SU-DHL-6 (cell line): ENCODE results near the gene KLRC3.

ENCODE experiments used
- H2AFZ ChIP-seq: fragments of 200-600 bp; sonication (generic); 2 replicates; pipeline ENCODE4 v1.6.1; 2014; ENCODE audit warnings: low read depth, mild to moderate bottlenecking, moderate library complexity, mixed read lengths, antibody characterized with exemption, low read length; ENCODE audit not compliant: severe bottlenecking
- H3F3A ChIP-seq: fragments of 200-600 bp; shearing (Covaris generic); 2 replicates; pipeline ENCODE4 v1.6.0; 2016; ENCODE audit warnings: antibody characterized with exemption, mild to moderate bottlenecking; ENCODE audit not compliant: insufficient read depth
- H3K27ac ChIP-seq: fragments of 200-600 bp; sonication (generic); 2 replicates; pipeline ENCODE4 v1.5.1; 2016; ENCODE audit warnings: low read depth, mild to moderate bottlenecking, low read length, moderate library complexity, mixed read lengths
- H3K27me3 ChIP-seq: fragments of 200-600 bp; sonication (generic), shearing (Covaris generic); 2 replicates; pipeline ENCODE4 v1.6.0; 2014; ENCODE audit warnings: mild to moderate bottlenecking, low read length
- H3K36me3 ChIP-seq: fragments of 200-600 bp; sonication (generic); 2 replicates; pipeline ENCODE4 v1.6.1; 2014; ENCODE audit warnings: mild to moderate bottlenecking, low read length, mixed read lengths
- H3K4me2 ChIP-seq: fragments of 300-600, 200-600 bp; shearing (Covaris generic), sonication (generic); 2 replicates; pipeline ENCODE4 v1.6.0; 2014; ENCODE audit warnings: low read length, low read depth, mild to moderate bottlenecking; ENCODE audit not compliant: poor library complexity, severe bottlenecking
- H3K4me3 ChIP-seq: fragments of 200-600 bp; sonication (generic); 2 replicates; pipeline ENCODE4 v1.5.1; 2014; ENCODE audit warnings: antibody characterized with exemption, low read length, mild to moderate bottlenecking, mixed read lengths; ENCODE audit not compliant: insufficient read depth, poor library complexity, severe bottlenecking
- H3K79me2 ChIP-seq: fragments of 200-600 bp; sonication (generic); 2 replicates; pipeline ENCODE4 v1.6.1; 2014; ENCODE audit warnings: mild to moderate bottlenecking, low read length, moderate library complexity; ENCODE audit not compliant: insufficient read depth
- H3K9ac ChIP-seq: fragments of 200-600 bp; sonication (generic); 2 replicates; pipeline ENCODE4 v1.7.0; 2014; ENCODE audit warnings: mild to moderate bottlenecking, low read length
- H3K9me2 ChIP-seq: fragments of 200-600 bp; sonication (generic); replicated peaks from 2 replicates; pipeline ENCODE4 v1.6.1; 2014; ENCODE audit warnings: low read length; ENCODE audit not compliant: insufficient read depth
- H3K9me3 ChIP-seq: fragments of 200-600 bp; sonication (generic); 2 replicates; pipeline ENCODE4 v1.6.1; 2014; ENCODE audit warnings: low read length, mixed read lengths; ENCODE audit not compliant: insufficient read depth
- H4K20me1 ChIP-seq: fragments of 200-600 bp; sonication (generic); 2 replicates; pipeline ENCODE4 v1.6.1; 2014; ENCODE audit warnings: low read depth, mild to moderate bottlenecking, antibody characterized with exemption, low read length, moderate library complexity, mixed read lengths
- EZH2phosphoT487 ChIP-seq: fragments of 200-600 bp; sonication (generic), shearing (Covaris generic); conservative IDR thresholded peaks from 2 replicates; pipeline ENCODE4 v1.6.1; 2018; ENCODE audit warnings: mild to moderate bottlenecking, antibody characterized with exemption, low read length, moderate library complexity, mixed read lengths
- TF ChIP-seq, protein P1 (sequence below): fragments of 200-600 bp; sonication (generic); IDR thresholded peaks from one replicate; pipeline ENCODE4 v1.5.1; 2017; ENCODE audit warnings: antibody characterized with exemption, mild to moderate bottlenecking, low read length, moderate library complexity; ENCODE audit not compliant: insufficient read depth, poor library complexity, severe bottlenecking

The KLRC3 gene

DNA sequence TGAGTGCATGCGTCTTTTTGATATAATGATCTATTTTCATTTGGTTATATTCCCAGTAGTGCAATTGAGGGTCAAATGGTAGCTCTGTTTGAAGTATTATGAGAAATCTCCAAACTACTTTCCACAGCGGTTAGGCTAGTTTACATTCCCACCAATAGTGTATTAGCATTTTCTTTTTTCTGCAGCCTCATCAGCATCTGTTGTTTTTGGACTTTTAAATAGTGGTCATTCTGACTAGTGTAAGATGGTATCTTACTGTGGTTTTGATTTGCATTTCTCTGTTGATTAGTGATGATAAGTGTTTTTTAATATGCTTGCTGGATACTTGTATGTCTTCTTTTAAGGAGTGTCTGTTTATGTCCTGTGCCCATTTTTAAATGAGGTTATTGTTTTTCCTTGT lies 36.5 kb upstream of the KLRC3 start:
- no peaks in the 10 kb centered on the region for H3K36me3 ChIP-seq
- H3K27ac ChIP-seq = no peak overlapping the region
- no peaks in the 10 kb centered on the region for H3K9me2 ChIP-seq
- H4K20me1 ChIP-seq = no peaks in the 10 kb centered on the region
- H2AFZ ChIP-seq = no peak overlapping the region
- H3K79me2 ChIP-seq = no peaks in the 10 kb centered on the region
- H3K4me3 ChIP-seq = no peak overlapping the region
- H3F3A ChIP-seq = no peaks in the 10 kb centered on the region
- H3K9ac ChIP-seq = no peak overlapping the region
- no peaks in the 10 kb centered on the region for H3K27me3 ChIP-seq
- TF ChIP-seq, protein P1, sequence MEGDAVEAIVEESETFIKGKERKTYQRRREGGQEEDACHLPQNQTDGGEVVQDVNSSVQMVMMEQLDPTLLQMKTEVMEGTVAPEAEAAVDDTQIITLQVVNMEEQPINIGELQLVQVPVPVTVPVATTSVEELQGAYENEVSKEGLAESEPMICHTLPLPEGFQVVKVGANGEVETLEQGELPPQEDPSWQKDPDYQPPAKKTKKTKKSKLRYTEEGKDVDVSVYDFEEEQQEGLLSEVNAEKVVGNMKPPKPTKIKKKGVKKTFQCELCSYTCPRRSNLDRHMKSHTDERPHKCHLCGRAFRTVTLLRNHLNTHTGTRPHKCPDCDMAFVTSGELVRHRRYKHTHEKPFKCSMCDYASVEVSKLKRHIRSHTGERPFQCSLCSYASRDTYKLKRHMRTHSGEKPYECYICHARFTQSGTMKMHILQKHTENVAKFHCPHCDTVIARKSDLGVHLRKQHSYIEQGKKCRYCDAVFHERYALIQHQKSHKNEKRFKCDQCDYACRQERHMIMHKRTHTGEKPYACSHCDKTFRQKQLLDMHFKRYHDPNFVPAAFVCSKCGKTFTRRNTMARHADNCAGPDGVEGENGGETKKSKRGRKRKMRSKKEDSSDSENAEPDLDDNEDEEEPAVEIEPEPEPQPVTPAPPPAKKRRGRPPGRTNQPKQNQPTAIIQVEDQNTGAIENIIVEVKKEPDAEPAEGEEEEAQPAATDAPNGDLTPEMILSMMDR = no peak
- TF ChIP-seq EZH2phosphoT487 = no peak
- no peaks in the 10 kb centered on the region for H3K9me3 ChIP-seq
- H3K4me2 ChIP-seq = no peak overlapping the region

DNA sequence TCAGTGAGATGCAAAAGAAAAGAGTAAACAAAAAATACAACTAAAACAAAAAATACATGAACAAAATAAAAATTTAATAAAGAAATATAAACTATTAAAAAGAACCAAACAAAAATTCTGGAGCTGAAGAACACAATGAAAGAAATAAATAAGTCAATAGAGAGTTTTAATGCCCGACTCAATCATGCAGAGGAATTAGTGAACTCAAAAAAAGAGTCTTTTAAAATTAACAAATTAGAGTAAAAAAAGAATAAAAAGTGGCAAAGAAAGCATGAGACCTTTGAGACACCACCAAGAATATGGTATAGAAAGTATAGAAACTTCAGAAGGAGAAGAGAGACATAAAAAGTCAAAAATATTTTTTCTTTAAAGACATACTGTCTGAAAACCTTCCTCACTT lies 35.4 kb upstream of the KLRC3 start:
- H3K9me3 ChIP-seq = no peaks in the 10 kb centered on the region
- H3K9me2 ChIP-seq = no peaks in the 10 kb centered on the region
- H3K4me3 ChIP-seq = no peak overlapping the region
- H3K27me3 ChIP-seq = no peaks in the 10 kb centered on the region
- H3F3A ChIP-seq = no peaks in the 10 kb centered on the region
- no peak overlapping the region for H3K4me2 ChIP-seq
- no peaks in the 10 kb centered on the region for H3K79me2 ChIP-seq
- no peak overlapping the region for H3K9ac ChIP-seq
- no peaks in the 10 kb centered on the region for H3K36me3 ChIP-seq
- no peaks in the 10 kb centered on the region for H4K20me1 ChIP-seq
- TF ChIP-seq, protein P1 = no peak
- no peak for TF ChIP-seq EZH2phosphoT487
- H3K27ac ChIP-seq = no peak overlapping the region
- H2AFZ ChIP-seq = no peak overlapping the region

GRCh38 chr12:10454531-10454930 lies 34.1 kb upstream of the KLRC3 start:
- no peaks in the 10 kb centered on the region for H3F3A ChIP-seq
- no peak overlapping the region for H2AFZ ChIP-seq
- H3K4me2 ChIP-seq = no peak overlapping the region
- no peak overlapping the region for H3K27ac ChIP-seq
- H3K79me2 ChIP-seq = no peaks in the 10 kb centered on the region
- TF ChIP-seq, protein P1 = no peak
- TF ChIP-seq EZH2phosphoT487 = no peak
- H3K9me2 ChIP-seq = no peaks in the 10 kb centered on the region
- H3K9ac ChIP-seq = no peak overlapping the region
- no peaks in the 10 kb centered on the region for H3K27me3 ChIP-seq
- H4K20me1 ChIP-seq = no peaks in the 10 kb centered on the region
- no peak overlapping the region for H3K4me3 ChIP-seq
- H3K36me3 ChIP-seq = no peaks in the 10 kb centered on the region
- no peaks in the 10 kb centered on the region for H3K9me3 ChIP-seq
